K562 (cell line): ENCODE results near the gene DAPL1. TPM values are rescaled to one million over a fixed set of nuclear protein-coding genes. Genes with fewer than 3 reads are reported as not detected.

Experiments
- ATAC-seq: fragments of 200-7000 bp; cut with Tn5 transposase; 3 replicates; pipeline ENCODE4 v1.9.1; 2020; ENCODE audit warnings: moderate library complexity
- BruUV-seq: library from RNA; stranded (reverse); fragments of 400-500 nt; replicated peaks from 2 replicates; lab custom pipeline; 2021; lab: Mats Ljungman, UMichigan
- CTCF ChIA-PET: fragments of 300-600 bp; formaldehyde crosslinking; extraction: SDS; loops from one replicate; lab custom pipeline; 2021; ENCODE audit warnings: low intra/inter-chr PET ratio; lab: Yijun Ruan, JAX
- POLR2A ChIA-PET: fragments of 300-600, 350-650 bp; sonication (Branson Sonifier 250); formaldehyde crosslinking; extraction: SDS; loops from one replicate; lab custom pipeline; 2021; ENCODE audit warnings: antibody characterized with exemption, inconsistent platforms; lab: Yijun Ruan, JAX
- DNase-seq, 4 experiments: peaks; one replicate each; pipeline versions ENCODE4 v3.0.0 to v3.0.0-alpha.2; 2011 to 2018; ENCODE audit warnings: low spot score in 3 of 4, mixed read lengths in 3 of 4; ENCODE audit errors: extremely low read depth in 1 of 4
- FAIRE-seq: peaks from 2 replicates; lab custom pipeline; 2011; peaks lifted over from hg19 to GRCh38; lab: Jason Lieb, UNC
- H2AFZ ChIP-seq: 2 replicates; pipeline ENCODE4 v1.6.0; 2011; ENCODE audit warnings: low read depth, low read length, control low read depth, inconsistent platforms
- H3K27ac ChIP-seq: fragments of 200-600 bp; 3 replicates; pipeline ENCODE4 v1.8.0; 2011; ENCODE audit warnings: low read depth, mild to moderate bottlenecking, control low read depth, inconsistent platforms, low read length, moderate library complexity, mixed read lengths; ENCODE audit errors: extremely low read depth
- H3K27me3 ChIP-seq, 2 experiments: fragments of 300-600 bp in 1 of 2; 2 replicates in 1 of 2; 3 replicates in 1 of 2; pipeline versions ENCODE4 v1.6.0 to v1.8.0; 2011; ENCODE audit warnings: inconsistent platforms in 2 of 2, low read length in 2 of 2, mild to moderate bottlenecking in 1 of 2, mixed read lengths in 1 of 2, moderate library complexity in 1 of 2; ENCODE audit not compliant: control insufficient read depth in 2 of 2, insufficient read depth in 2 of 2
- H3K36me3 ChIP-seq: fragments of 300-600 bp; 3 replicates; pipeline ENCODE4 v1.8.0; 2011; ENCODE audit warnings: mild to moderate bottlenecking, low read length, inconsistent platforms; ENCODE audit not compliant: control insufficient read depth, insufficient read depth
- H3K4me1 ChIP-seq, 2 experiments: fragments of 200-600 bp in 1 of 2; replicated peaks in 1 of 2; 2 replicates in 1 of 2; 3 replicates in 1 of 2; pipeline versions ENCODE4 v1.5.1 to v1.8.0; 2011; ENCODE audit warnings: inconsistent platforms in 2 of 2, low read length in 2 of 2, mild to moderate bottlenecking in 1 of 2, mixed read lengths in 1 of 2, moderate library complexity in 1 of 2; ENCODE audit not compliant: control insufficient read depth in 2 of 2, insufficient read depth in 2 of 2
- H3K4me2 ChIP-seq: 2 replicates; pipeline ENCODE4 v1.6.1; 2011; ENCODE audit warnings: low read length, control low read depth, inconsistent platforms, mixed read lengths; ENCODE audit not compliant: insufficient read depth
- H3K4me3 ChIP-seq: fragments of 200-600 bp; sonication (generic), shearing (Covaris generic); 2 replicates; pipeline ENCODE4 v1.5.1; 2016; ENCODE audit warnings: control low read depth, inconsistent platforms
- H3K79me2 ChIP-seq: fragments of 200-600 bp; 3 replicates; pipeline ENCODE4 v1.8.0; 2011; ENCODE audit warnings: low read length, inconsistent platforms; ENCODE audit not compliant: control insufficient read depth, insufficient read depth
- H3K9ac ChIP-seq, 2 experiments: 2 replicates each; pipeline versions ENCODE4 v1.6.0 to v1.6.1; 2011; ENCODE audit warnings: low read depth in 2 of 2, low read length in 2 of 2, control low read depth in 1 of 2, inconsistent platforms in 1 of 2, mild to moderate bottlenecking in 1 of 2, mixed read lengths in 1 of 2; ENCODE audit not compliant: insufficient read depth in 1 of 2
- H3K9me1 ChIP-seq: one replicate; pipeline ENCODE4 v1.6.0; 2011; ENCODE audit warnings: inconsistent platforms, mild to moderate bottlenecking, low read length, moderate library complexity; ENCODE audit not compliant: control insufficient read depth, insufficient read depth
- H3K9me3 ChIP-seq: replicated peaks from 2 replicates; pipeline ENCODE4 v1.5.1; 2011; ENCODE audit warnings: low read depth, low read length, inconsistent platforms; ENCODE audit not compliant: control insufficient read depth, insufficient read depth
- H4K20me1 ChIP-seq: replicated peaks from 2 replicates; pipeline ENCODE4 v1.6.1; 2011; ENCODE audit warnings: low read length, inconsistent platforms, mixed read lengths; ENCODE audit not compliant: control insufficient read depth, insufficient read depth
- FIP1L1 ChIP-seq: fragments of 200-400 bp; formaldehyde crosslinking; IDR thresholded peaks from 2 replicates; pipeline ENCODE4 v1.6.1; 2018; ENCODE audit warnings: mild to moderate bottlenecking, low read depth, low read length; ENCODE audit not compliant: poor library complexity, severe bottlenecking
- FOS ChIP-seq: IDR thresholded peaks from 3 replicates; pipeline ENCODE4 v1.6.1; 2011; ENCODE audit not compliant: insufficient read length; ENCODE audit errors: extremely low read depth
- HDAC1 ChIP-seq, 2 experiments: fragments of 450-650 bp; IDR thresholded peaks; 2 replicates each; pipeline ENCODE4 v1.6.1; 2016 to 2017; ENCODE audit warnings: inconsistent platforms in 1 of 2, mild to moderate bottlenecking in 1 of 2, moderate library complexity in 1 of 2
- HDAC2 ChIP-seq: fragments of 450-650 bp; IDR thresholded peaks from 2 replicates; pipeline ENCODE4 v1.6.1; 2016; ENCODE audit warnings: mild to moderate bottlenecking
- HSF4 ChIP-seq: fragments of 250-450 bp; sonication (Bioruptor Pico); IDR thresholded peaks from 2 replicates; pipeline ENCODE4 v2.1.2; 2022; ENCODE audit warnings: mild to moderate bottlenecking, moderate library complexity, borderline replicate concordance
- ZBTB17 ChIP-seq: fragments of 450-650 bp; formaldehyde crosslinking; IDR thresholded peaks from 2 replicates; pipeline ENCODE4 v1.4.0; 2020; ENCODE audit warnings: mild to moderate bottlenecking
- ZNF551 ChIP-seq: fragments of 250-450 bp; sonication (Bioruptor Pico); IDR thresholded peaks from 2 replicates; pipeline ENCODE4 v1.5.0; 2021; ENCODE audit warnings: mild to moderate bottlenecking, moderate library complexity
- ZNF699 ChIP-seq: fragments of 250-450 bp; sonication (Bioruptor Pico); IDR thresholded peaks from 2 replicates; pipeline ENCODE4 v1.8.0; 2021; ENCODE audit warnings: mild to moderate bottlenecking, moderate library complexity; ENCODE audit not compliant: insufficient replicate concordance
- WGBS: fragments of 100-300 bp; shearing (Covaris generic); methylation state at CpG from one replicate; pipeline ENCODE4 v1.1.6; 2016; ENCODE audit warnings: low coverage, mixed read lengths; ENCODE audit not compliant: insufficient coverage; ENCODE audit errors: missing lambda C conversion rate; 5-methylcytosine and 5-hydroxymethylcytosine counted together
- in situ Hi-C: fragments of 300-500 bp; cut with MboI; formaldehyde crosslinking; loops from 4 replicates; pipeline ENCODE4 v1.15.0; 2018; ENCODE audit warnings: inconsistent platforms, mixed read lengths
- intact Hi-C: fragments of 100-400 bp; cut with micrococcal nuclease; formaldehyde crosslinking; loops from 2 replicates; pipeline ENCODE4 v1.14.2; 2022
- polyA plus RNA-seq, 8 experiments: library from polyadenylated mRNA; depleted of rRNA in 4 of 8; stranded (reverse) in 5 of 8; unstranded in 3 of 8; fragments of >200 nt; fragmentation: Nextera tagmentation in 2 of 8; fragmentation: Illumina TruSeq in 1 of 8; extraction: Ambion mirVana in 2 of 8; extraction: Trizol in 1 of 8; gene quantifications; 2 replicates each; pipeline versions ENCODE4 v1.2.1 to v1.2.3, GENCODE V29; 2011 to 2014; ENCODE audit warnings: inconsistent platforms in 1 of 8, missing spikeins in 1 of 8
- total RNA-seq, 7 experiments: library from RNA; depleted of rRNA in 6 of 7; stranded (reverse); fragments of >200 nt in 6 of 7; fragmentation: Illumina TruSeq in 2 of 7; extraction: Trizol in 2 of 7; gene quantifications; 2 replicates each; pipeline versions ENCODE4 v1.2.1 to v1.2.3, GENCODE V29; 2011 to 2021; ENCODE audit warnings: low replicate concordance in 1 of 7
- TF ChIP-seq, protein P1 (sequence below): fragments of 450-650 bp; IDR thresholded peaks from 2 replicates; pipeline ENCODE4 v1.7.1; 2018; ENCODE audit warnings: mild to moderate bottlenecking, low read depth; ENCODE audit not compliant: partially characterized antibody

DAPL1 gene
- total and polyA plus RNA-seq, 9 of the 15 experiments (the other 6 are each of a cell fraction or from before 2014, with no cell fraction given), result not detected

- intact Hi-C loops, result no loop called here
- no peaks in the 10 kb centered on the region for H3K36me3 ChIP-seq
- no peaks in the 10 kb centered on the region for H3K79me2 ChIP-seq
- no peaks in the 10 kb centered on the region for H3K4me1 ChIP-seq
- no peaks in the 10 kb centered on the region for H4K20me1 ChIP-seq
- peaks cover 4 to 7% of the 10 kb centered on the region in 2 experiments; a peak in 2 of 5 replicates for H3K27me3 ChIP-seq
- POLR2A ChIA-PET, result interaction anchor here (0.6 kb wide), 2 partner anchors 99 to 117 kb away, joined by 3 read pairs; no protein-coding TSS in a partner anchor
- WGBS, result 0% methylated on average over 1 of the region's 1 CpG
- DNase-seq (no peak), ATAC-seq (no peak), FAIRE-seq (no peak)
- H3K9ac ChIP-seq, result no peak overlapping the region
- CTCF ChIA-PET, result no interaction called here
- H2AFZ ChIP-seq, result no peak overlapping the region
- no peaks in the 10 kb centered on the region for H3K9me3 ChIP-seq
- H3K4me3 ChIP-seq, result no peak overlapping the region
- H3K9me1 ChIP-seq, result no peaks in the 10 kb centered on the region
- H3K4me2 ChIP-seq, result no peak overlapping the region
- BruUV-seq, result no TSS peak
- H3K27ac ChIP-seq, result no peak overlapping the region
- TF ChIP-seq FIP1L1 (no peak), FOS (no peak), ZNF699 (CRISPR knock-in tag) (no peak), HDAC2 (no peak), HSF4 (CRISPR knock-in tag) (no peak)
- in situ Hi-C loops, result no loop called here
These were observed 20.0 kb downstream of the DAPL1 start for GRCh38 chr2:158815166-158815565.

GRCh38 chr2:158815658-158816057 is 20.5 kb downstream of the DAPL1 start:
- DNase-seq (no peak), ATAC-seq (no peak), FAIRE-seq (no peak)
- Histone ChIP-seq H3K27ac (no peak overlapping the region), H3K9ac (no peak overlapping the region), H3K36me3 (no peaks in the 10 kb centered on the region), H4K20me1 (no peaks in the 10 kb centered on the region), H3K27me3 (peaks cover 7 to 8% of the 10 kb centered on the region in 2 experiments; a peak in 2 of 5 replicates), H3K9me3 (no peaks in the 10 kb centered on the region), H3K4me1 (no peaks in the 10 kb centered on the region), H3K4me3 (no peak overlapping the region), H3K79me2 (no peaks in the 10 kb centered on the region), H3K4me2 (no peak overlapping the region), H3K9me1 (no peaks in the 10 kb centered on the region), H2AFZ (no peak overlapping the region)
- POLR2A ChIA-PET, result interaction anchor here (0.6 kb wide), 1 partner anchor 100 kb away, joined by 3 read pairs; no protein-coding TSS in a partner anchor
- no TSS peak for BruUV-seq
- intact Hi-C loops, result no loop called here
- CTCF ChIA-PET, result no interaction called here
- in situ Hi-C loops, result no loop called here
- WGBS, result 3% methylated on average over 5 of the region's 5 CpGs
- TF ChIP-seq ZBTB17 (no peak), ZNF551 (CRISPR knock-in tag) (no peak), HDAC1 (IDR thresholded peaks at IDR 0.05) (no peak)
- TF ChIP-seq, protein P1, sequence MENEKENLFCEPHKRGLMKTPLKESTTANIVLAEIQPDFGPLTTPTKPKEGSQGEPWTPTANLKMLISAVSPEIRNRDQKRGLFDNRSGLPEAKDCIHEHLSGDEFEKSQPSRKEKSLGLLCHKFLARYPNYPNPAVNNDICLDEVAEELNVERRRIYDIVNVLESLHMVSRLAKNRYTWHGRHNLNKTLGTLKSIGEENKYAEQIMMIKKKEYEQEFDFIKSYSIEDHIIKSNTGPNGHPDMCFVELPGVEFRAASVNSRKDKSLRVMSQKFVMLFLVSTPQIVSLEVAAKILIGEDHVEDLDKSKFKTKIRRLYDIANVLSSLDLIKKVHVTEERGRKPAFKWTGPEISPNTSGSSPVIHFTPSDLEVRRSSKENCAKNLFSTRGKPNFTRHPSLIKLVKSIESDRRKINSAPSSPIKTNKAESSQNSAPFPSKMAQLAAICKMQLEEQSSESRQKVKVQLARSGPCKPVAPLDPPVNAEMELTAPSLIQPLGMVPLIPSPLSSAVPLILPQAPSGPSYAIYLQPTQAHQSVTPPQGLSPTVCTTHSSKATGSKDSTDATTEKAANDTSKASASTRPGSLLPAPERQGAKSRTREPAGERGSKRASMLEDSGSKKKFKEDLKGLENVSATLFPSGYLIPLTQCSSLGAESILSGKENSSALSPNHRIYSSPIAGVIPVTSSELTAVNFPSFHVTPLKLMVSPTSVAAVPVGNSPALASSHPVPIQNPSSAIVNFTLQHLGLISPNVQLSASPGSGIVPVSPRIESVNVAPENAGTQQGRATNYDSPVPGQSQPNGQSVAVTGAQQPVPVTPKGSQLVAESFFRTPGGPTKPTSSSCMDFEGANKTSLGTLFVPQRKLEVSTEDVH, result no peak
